Lung (tissue), 12 donors: ENCODE results near the gene CAMK2B. TPM values are rescaled to one million over a fixed set of nuclear protein-coding genes. Genes with fewer than 3 reads are reported as not detected.

Experiments used
- ATAC-seq: fragments of 200-7000 bp; cut with Tn5 transposase; one replicate; pipeline ENCODE4 v1.9.1; 2020; ENCODE audit warnings: moderate number of reproducible peaks; ENCODE audit not compliant: insufficient read depth, low FRiP score
- DNase-seq, 3 donors: peaks; one replicate each; pipeline ENCODE4 v3.0.0-alpha.2; 2013 to 2017
- H3K27ac ChIP-seq, 2 donors: one replicate each; pipeline ENCODE4 v1.5.1; 2013; ENCODE audit warnings: mild to moderate bottlenecking in 2 of 2, moderate library complexity in 2 of 2, control low read depth in 1 of 2, inconsistent platforms in 1 of 2, low read depth in 1 of 2, low read length in 1 of 2
- H3K27me3 ChIP-seq, 3 donors: one replicate each; pipeline ENCODE4 v1.5.1; 2013; ENCODE audit warnings: low read length in 2 of 3; ENCODE audit not compliant: control insufficient read depth in 3 of 3, insufficient read depth in 3 of 3
- H3K36me3 ChIP-seq, 4 donors: one replicate each; pipeline ENCODE4 v1.5.1; 2013; ENCODE audit warnings: low read length in 4 of 4, mild to moderate bottlenecking in 1 of 4, moderate library complexity in 1 of 4; ENCODE audit not compliant: control insufficient read depth in 4 of 4, insufficient read depth in 4 of 4
- H3K4me1 ChIP-seq, 5 donors: one replicate each; pipeline ENCODE4 v1.5.1; 2013; ENCODE audit warnings: low read length in 5 of 5, mild to moderate bottlenecking in 2 of 5, moderate library complexity in 1 of 5; ENCODE audit not compliant: control insufficient read depth in 5 of 5, insufficient read depth in 5 of 5
- H3K4me3 ChIP-seq: one replicate; pipeline ENCODE4 v1.5.1; 2013; ENCODE audit warnings: mild to moderate bottlenecking, control low read depth, moderate library complexity
- H3K9ac ChIP-seq, 2 donors: one replicate each; pipeline ENCODE4 v1.5.1; 2013; ENCODE audit warnings: low read length in 2 of 2, control low read depth in 1 of 2; ENCODE audit not compliant: insufficient read depth in 1 of 2
- H3K9me3 ChIP-seq, 4 donors: one replicate each; pipeline ENCODE4 v1.5.1; 2013; ENCODE audit warnings: low read length in 3 of 4, mild to moderate bottlenecking in 1 of 4, moderate library complexity in 1 of 4; ENCODE audit not compliant: control insufficient read depth in 4 of 4, insufficient read depth in 3 of 4
- CTCF ChIP-seq: IDR thresholded peaks from 2 replicates; pipeline ENCODE4 v1.5.1; 2012; ENCODE audit warnings: mild to moderate bottlenecking; ENCODE audit errors: control extremely low read depth, extremely low read depth
- WGBS, 2 donors: extraction: QIAGEN DNeasy Blood & Tissue Kit; methylation state at CpG; one replicate each; pipeline ENCODE4 v1.1.7; 2013; 5-methylcytosine and 5-hydroxymethylcytosine counted together
- polyA plus RNA-seq, 2 donors: library from polyadenylated mRNA; stranded (reverse); fragments of 200-250 nt; gene quantifications; one replicate each; pipeline ENCODE4 v1.2.1, GENCODE V29; 2013
- total RNA-seq, 2 donors: library from RNA; depleted of rRNA in 1 of 2; stranded (reverse); fragments of >200 nt in 1 of 2; gene quantifications; one replicate each; pipeline ENCODE4 v1.2.1, GENCODE V29; 2014 to 2021
- donor health status: control.
- donor health status: control.
- donor health status: Bipolar disorder and iron deficiency.
- donor health status: healthy.
- donor health status: DM: yes; HTN: yes; CAD: no.

Gene CAMK2B
- total and polyA plus RNA-seq, 4 donors: 0.12 to 0.80 (median 0.33) TPM

GRCh38 chr7:44279286-44279685, 46.1 kb downstream of the CAMK2B start:
- ATAC-seq (no peak), DNase-seq (no peak)
- H3K36me3 ChIP-seq: no peaks in the 10 kb centered on the region
- no peak overlapping the region for H3K27ac ChIP-seq
- H3K9ac ChIP-seq: no peak overlapping the region
- H3K4me3 ChIP-seq: no peak overlapping the region
- H3K9me3 ChIP-seq: no peaks in the 10 kb centered on the region
- peaks cover 0 to 43% (median 0%) of the 10 kb centered on the region in 5 donors for H3K4me1 ChIP-seq
- H3K27me3 ChIP-seq: no peaks in the 10 kb centered on the region
- no peak for TF ChIP-seq CTCF
- WGBS, 2 donors: 85 to 98% methylated on average over 6 of the region's 6 CpGs

GRCh38 chr7:44278451-44279161, 46.8 kb downstream of the CAMK2B start:
- Histone ChIP-seq H3K4me3 (no peak overlapping the region), H3K27ac (no peak overlapping the region), H3K9me3 (no peaks in the 10 kb centered on the region), H3K9ac (no peak overlapping the region), H3K36me3 (no peaks in the 10 kb centered on the region), H3K27me3 (no peaks in the 10 kb centered on the region), H3K4me1 (peaks cover 0 to 38% (median 0%) of the 10 kb centered on the region in 5 donors)
- DNase-seq (peak in 1 of 3 donors; percentile 8), ATAC-seq (no peak)
- WGBS, 2 donors: 75 to 76% methylated on average over 9 of the region's 9 CpGs
- no peak for TF ChIP-seq CTCF

GRCh38 chr7:44277851-44278250, 47.5 kb downstream of the CAMK2B start:
- ATAC-seq: no peak
- Histone ChIP-seq H3K9me3 (no peaks in the 10 kb centered on the region), H3K4me3 (no peak overlapping the region), H3K27me3 (no peaks in the 10 kb centered on the region), H3K27ac (no peak overlapping the region), H3K4me1 (peaks cover 0 to 38% (median 0%) of the 10 kb centered on the region in 5 donors), H3K9ac (no peak overlapping the region), H3K36me3 (no peaks in the 10 kb centered on the region)
- 73 to 78% methylated on average over 8 of the region's 8 CpGs for WGBS, 2 donors
- DNase-seq: peak; percentile 55 to 67 (median 57)
- TF ChIP-seq CTCF: no peak

GRCh38 chr7:44277391-44277790, 48.0 kb downstream of the CAMK2B start:
- Histone ChIP-seq H3K36me3 (no peaks in the 10 kb centered on the region), H3K4me1 (peaks cover 0 to 38% (median 0%) of the 10 kb centered on the region in 5 donors), H3K9me3 (no peaks in the 10 kb centered on the region), H3K9ac (no peak overlapping the region), H3K27me3 (no peaks in the 10 kb centered on the region), H3K27ac (no peak overlapping the region), H3K4me3 (no peak overlapping the region)
- TF ChIP-seq CTCF: no peak
- no peak for ATAC-seq
- DNase-seq: peak; percentile 73 to 85 (median 75)
- WGBS, 2 donors: 73 to 86% methylated on average over 11 of the region's 11 CpGs
